Measurements from ENCODE around the gene S100A1. TPM values are rescaled to one million over a fixed set of nuclear protein-coding genes. Genes with fewer than 3 reads are reported as not detected.

S100A1 gene
- total RNA-seq, 1 experiment from 2014 or later: 1.3 TPM

- TF ChIP-seq USF2 (CRISPR knock-in tag; IDR thresholded peaks at IDR 0.05) (no peak), NFYB (CRISPR knock-in tag; conservative IDR thresholded peaks at IDR 0.05; ENCODE audit: low read depth) (no peak)
Observed at GRCh38 chr1:153663211-153663610, 35.0 kb downstream of the S100A1 start (continued).

- Mint-ChIP-seq H3K9me3 (no peaks in the 10 kb centered on the region), H3K36me3 (peaks cover 79% of the 10 kb centered on the region), H3K4me1 (peaks cover 14% of the 10 kb centered on the region), H3K4me3 (no peak overlapping the region), H3K27me3 (ENCODE audit: low read depth) (no peaks in the 10 kb centered on the region), H3K27ac (no peak overlapping the region)
- ATAC-seq (no peak), DNase-seq (ENCODE audit: low spot score) (no peak)
- TF ChIP-seq E2F4 (CRISPR knock-in tag; IDR thresholded peaks at IDR 0.05; ENCODE audit: borderline replicate concordance, low read depth) (no peak), NR3C1 (CRISPR knock-in tag; conservative IDR thresholded peaks at IDR 0.05; ENCODE audit: low read depth) (no peak), ZBTB43 (CRISPR knock-in tag; IDR thresholded peaks at IDR 0.05) (no peak), ZNF532 (CRISPR knock-in tag; IDR thresholded peaks at IDR 0.05; ENCODE audit: borderline replicate concordance) (no peak), PRDM15 (CRISPR knock-in tag; IDR thresholded peaks at IDR 0.05) (no peak), FOXP4 (CRISPR knock-in tag; IDR thresholded peaks at IDR 0.05) (no peak), ZNF671 (CRISPR knock-in tag; IDR thresholded peaks at IDR 0.05) (no peak), AR (CRISPR knock-in tag; IDR thresholded peaks at IDR 0.05) (no peak), EMX1 (CRISPR knock-in tag; IDR thresholded peaks at IDR 0.05) (no peak), ATF2 (CRISPR knock-in tag; IDR thresholded peaks at IDR 0.05; ENCODE audit: borderline replicate concordance, low read depth) (no peak), ATF6 (CRISPR knock-in tag; IDR thresholded peaks at IDR 0.05) (no peak), OVOL2 (CRISPR knock-in tag; IDR thresholded peaks at IDR 0.05; ENCODE audit: borderline replicate concordance) (no peak)
- ChIA-PET CTCF (no interaction called here), POLR2A (no interaction called here)
Observed at GRCh38 chr1:153667439-153667838, 39.2 kb downstream of the S100A1 start.
